Astrocyte (in vitro differentiated cells and primary cell): ENCODE data around the gene EFTUD2.

Source experiments
- CTCF ChIP-seq: IDR thresholded peaks from 2 replicates; pipeline ENCODE4 v1.5.1; 2011; ENCODE audit warnings: low read depth, mild to moderate bottlenecking, inconsistent platforms, low read length, moderate library complexity; ENCODE audit not compliant: insufficient read depth
- EZH2 ChIP-seq: IDR thresholded peaks from 2 replicates; pipeline ENCODE4 v1.6.1; 2012; ENCODE audit warnings: mild to moderate bottlenecking, low read length, inconsistent platforms; ENCODE audit not compliant: insufficient read depth

GRCh38 chr17:44914698-44915271 lies 15.5 kb upstream of the EFTUD2 start:
- no peak for TF ChIP-seq CTCF
- TF ChIP-seq EZH2, result no peak
